Tibial artery (tissue), 4 donors: ENCODE results near the gene KRTAP5-8.

ENCODE experiments used
- DNase-seq, 2 donors: peaks; one replicate each; pipeline ENCODE4 v3.0.0-alpha.2; 2019
- H3K27ac ChIP-seq, 2 donors: fragments of 200-600 bp; sonication (generic) in 1 of 2; 1 replicate in 1 of 2; 2 replicates in 1 of 2; pipeline ENCODE4 v1.5.1; 2018 to 2019; ENCODE audit warnings: mild to moderate bottlenecking in 1 of 2
- H3K27me3 ChIP-seq, 2 donors: fragments of 200-600 bp; sonication (generic) in 1 of 2; one replicate each; pipeline versions ENCODE4 v1.5.1 to v1.6.0; 2016 to 2019
- H3K36me3 ChIP-seq, 3 donors: fragments of 200-600 bp; sonication (generic) in 2 of 3; one replicate each; pipeline ENCODE4 v1.5.1; 2016 to 2019; ENCODE audit warnings: mild to moderate bottlenecking in 2 of 3
- H3K4me1 ChIP-seq, 4 donors: fragments of 200-600 bp; sonication (generic) in 2 of 4; 1 replicate in 3 of 4; 2 replicates in 1 of 4; pipeline ENCODE4 v1.5.1; 2016 to 2019
- H3K4me3 ChIP-seq, 2 donors: fragments of 200-600 bp; sonication (generic) in 1 of 2; 1 replicate in 1 of 2; 2 replicates in 1 of 2; pipeline ENCODE4 v1.5.1; 2018 to 2019; ENCODE audit warnings: mild to moderate bottlenecking in 2 of 2
- H3K9me3 ChIP-seq, 3 donors: fragments of 200-600 bp; sonication (generic) in 1 of 3; one replicate each; pipeline ENCODE4 v1.5.1; 2016 to 2019
- CTCF ChIP-seq, 2 experiments: fragments of 200-600 bp in 1 of 2; fragments of 450-650 bp in 1 of 2; IDR thresholded peaks; one replicate each; pipeline ENCODE4 v1.5.1; 2017 to 2019; ENCODE audit warnings: antibody characterized with exemption in 2 of 2, mild to moderate bottlenecking in 1 of 2, moderate library complexity in 1 of 2
- intact Hi-C: fragments of 100-400 bp; cut with DNase I; formaldehyde crosslinking; loops from one replicate; pipeline ENCODE4 v1.15.0; 2023; ENCODE audit warnings: low total_unique reads

The KRTAP5-8 gene

GRCh38 chr11:71499125-71499524, 38.7 kb upstream of the KRTAP5-8 start:
- intact Hi-C loops: no loop called here
- no peaks in the 10 kb centered on the region for H3K27me3 ChIP-seq
- no peak overlapping the region for H3K27ac ChIP-seq
- no peaks in the 10 kb centered on the region for H3K4me1 ChIP-seq
- H3K9me3 ChIP-seq: no peaks in the 10 kb centered on the region
- H3K4me3 ChIP-seq: no peak overlapping the region
- peaks cover 83 to 96% (median 92%) of the 10 kb centered on the region in 3 donors for H3K36me3 ChIP-seq
- DNase-seq: no peak
- TF ChIP-seq CTCF (IDR thresholded peaks at IDR 0.05): no peak

GRCh38 chr11:71499546-71499945, 38.3 kb upstream of the KRTAP5-8 start:
- H3K27me3 ChIP-seq: no peaks in the 10 kb centered on the region
- DNase-seq: no peak
- peaks cover 83 to 96% (median 92%) of the 10 kb centered on the region in 3 donors for H3K36me3 ChIP-seq
- H3K4me1 ChIP-seq: no peaks in the 10 kb centered on the region
- H3K27ac ChIP-seq: no peak overlapping the region
- H3K9me3 ChIP-seq: no peaks in the 10 kb centered on the region
- intact Hi-C loops: no loop called here
- H3K4me3 ChIP-seq: no peak overlapping the region
- no peak for TF ChIP-seq CTCF (IDR thresholded peaks at IDR 0.05)

GRCh38 chr11:71500601-71501021, 37.2 kb upstream of the KRTAP5-8 start:
- Histone ChIP-seq H3K36me3 (peaks cover 81 to 93% (median 92%) of the 10 kb centered on the region in 3 donors), H3K9me3 (peaks cover 0 to 1% (median 0%) of the 10 kb centered on the region in 3 donors), H3K4me1 (no peaks in the 10 kb centered on the region), H3K27ac (no peak overlapping the region), H3K4me3 (no peak overlapping the region), H3K27me3 (no peaks in the 10 kb centered on the region)
- no peak for DNase-seq
- TF ChIP-seq CTCF (IDR thresholded peaks at IDR 0.05): no peak
- intact Hi-C loops: no loop called here

GRCh38 chr11:71501071-71501985, 36.5 kb upstream of the KRTAP5-8 start:
- DNase-seq: no peak
- no peak overlapping the region for H3K27ac ChIP-seq
- peaks cover 0 to 8% (median 3%) of the 10 kb centered on the region in 3 donors for H3K9me3 ChIP-seq
- peaks cover 80 to 94% (median 92%) of the 10 kb centered on the region in 3 donors for H3K36me3 ChIP-seq
- no peaks in the 10 kb centered on the region for H3K27me3 ChIP-seq
- intact Hi-C loops: no loop called here
- H3K4me3 ChIP-seq: no peak overlapping the region
- no peak for TF ChIP-seq CTCF (IDR thresholded peaks at IDR 0.05)
- H3K4me1 ChIP-seq: no peaks in the 10 kb centered on the region

GRCh38 chr11:71502026-71502425, 35.8 kb upstream of the KRTAP5-8 start:
- Histone ChIP-seq H3K4me1 (no peaks in the 10 kb centered on the region), H3K27ac (no peak overlapping the region), H3K36me3 (peaks cover 78 to 94% (median 92%) of the 10 kb centered on the region in 3 donors), H3K9me3 (peaks cover 0 to 15% (median 9%) of the 10 kb centered on the region in 3 donors), H3K27me3 (no peaks in the 10 kb centered on the region), H3K4me3 (no peak overlapping the region)
- TF ChIP-seq CTCF (IDR thresholded peaks at IDR 0.05): no peak
- DNase-seq: no peak
- intact Hi-C loops: no loop called here
